ENCODE measurements around the gene ATG3.
"Not testable (repeated sequence)": the region's sequence is repeated elsewhere in the genome, so short reads cannot be mapped to it uniquely, and the experiment has no call there.

Gene ATG3

DNA sequence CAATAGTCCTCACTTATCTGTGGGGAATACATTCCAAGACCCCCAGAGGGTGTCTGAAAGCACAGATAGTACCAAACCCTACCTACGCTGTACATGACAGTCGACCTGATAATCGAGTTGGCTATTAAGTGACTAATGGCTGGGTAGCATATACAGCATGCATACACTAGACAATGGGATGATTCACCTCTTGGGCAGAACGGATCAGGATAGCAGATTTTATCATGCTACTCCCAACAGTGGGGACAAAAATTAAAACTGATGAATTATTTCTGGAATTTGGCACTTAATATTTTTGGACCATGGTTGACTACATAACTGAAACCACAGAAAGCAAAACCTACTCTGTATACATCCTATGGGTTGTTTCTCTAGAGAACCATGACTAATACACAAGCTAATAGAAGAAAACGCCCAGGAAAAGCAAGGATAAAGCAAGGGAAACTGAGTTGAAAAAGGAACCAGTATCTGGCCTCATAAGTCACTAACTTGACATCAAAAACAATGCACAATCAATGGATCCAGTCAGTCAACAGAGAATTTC lies 15.5 kb downstream of the ATG3 start:
- H3K9me3 Mint-ChIP-seq, result no peaks in the 10 kb centered on the region
- H3K36me3 Mint-ChIP-seq (ENCODE audit: low read depth), result peaks cover 30% of the 10 kb centered on the region
- TF ChIP-seq, protein P1, sequence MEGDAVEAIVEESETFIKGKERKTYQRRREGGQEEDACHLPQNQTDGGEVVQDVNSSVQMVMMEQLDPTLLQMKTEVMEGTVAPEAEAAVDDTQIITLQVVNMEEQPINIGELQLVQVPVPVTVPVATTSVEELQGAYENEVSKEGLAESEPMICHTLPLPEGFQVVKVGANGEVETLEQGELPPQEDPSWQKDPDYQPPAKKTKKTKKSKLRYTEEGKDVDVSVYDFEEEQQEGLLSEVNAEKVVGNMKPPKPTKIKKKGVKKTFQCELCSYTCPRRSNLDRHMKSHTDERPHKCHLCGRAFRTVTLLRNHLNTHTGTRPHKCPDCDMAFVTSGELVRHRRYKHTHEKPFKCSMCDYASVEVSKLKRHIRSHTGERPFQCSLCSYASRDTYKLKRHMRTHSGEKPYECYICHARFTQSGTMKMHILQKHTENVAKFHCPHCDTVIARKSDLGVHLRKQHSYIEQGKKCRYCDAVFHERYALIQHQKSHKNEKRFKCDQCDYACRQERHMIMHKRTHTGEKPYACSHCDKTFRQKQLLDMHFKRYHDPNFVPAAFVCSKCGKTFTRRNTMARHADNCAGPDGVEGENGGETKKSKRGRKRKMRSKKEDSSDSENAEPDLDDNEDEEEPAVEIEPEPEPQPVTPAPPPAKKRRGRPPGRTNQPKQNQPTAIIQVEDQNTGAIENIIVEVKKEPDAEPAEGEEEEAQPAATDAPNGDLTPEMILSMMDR (IDR thresholded peaks at IDR 0.05; ENCODE audit: unreplicated experiment in 3 of 3), result no peak
- H3K4me3 Mint-ChIP-seq, result no peak overlapping the region
- H3K4me1 Mint-ChIP-seq, result no peaks in the 10 kb centered on the region
- H3K27ac Mint-ChIP-seq, result no peak overlapping the region
- no peaks in the 10 kb centered on the region for H3K27me3 Mint-ChIP-seq (ENCODE audit: low read depth)

DNA sequence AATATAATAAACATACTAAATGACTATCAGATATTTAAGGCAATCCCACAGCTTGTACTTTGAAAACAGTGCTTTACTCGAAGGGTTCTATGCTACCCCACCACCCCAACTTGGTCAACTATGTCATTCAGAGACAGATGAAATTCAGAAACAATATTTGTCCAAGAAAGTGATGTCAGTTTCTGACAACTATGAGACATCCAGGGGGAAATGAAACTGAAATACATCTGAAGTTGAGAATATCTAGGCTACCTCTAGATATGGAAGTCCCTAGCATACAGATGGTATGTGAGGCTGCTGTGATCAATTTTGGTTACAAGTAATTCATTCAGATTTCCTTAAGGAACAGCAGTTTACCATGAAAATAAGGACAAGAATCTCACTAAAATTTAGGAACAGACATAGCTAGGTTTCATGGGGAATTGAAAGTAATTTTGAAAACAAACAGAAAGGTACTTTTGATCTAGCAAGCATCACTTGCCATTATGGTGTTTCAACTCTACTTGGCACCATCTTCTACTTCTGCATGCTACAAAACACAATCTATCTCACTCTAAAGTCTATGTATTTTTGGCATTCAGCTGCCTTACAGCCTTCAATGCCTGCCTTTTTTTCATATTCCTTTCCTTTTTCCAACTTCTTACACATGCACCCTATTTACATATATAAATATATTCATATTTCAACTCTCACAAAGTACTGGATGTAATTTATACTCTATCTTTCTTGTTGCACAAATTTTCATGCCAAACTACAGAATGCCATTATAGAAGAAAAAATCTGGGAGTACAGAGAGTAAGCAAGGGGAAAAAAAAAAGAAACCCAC lies 21.7 kb downstream of the ATG3 start:
- Mint-ChIP-seq H3K27ac (no peak overlapping the region), H3K4me3 (no peak overlapping the region), H3K36me3 (ENCODE audit: low read depth) (peaks cover 42% of the 10 kb centered on the region)

GRCh38 chr3:112531358-112531781 lies 30.4 kb downstream of the ATG3 start:
- Mint-ChIP-seq H3K36me3 (ENCODE audit: low read depth) (peaks cover 33% of the 10 kb centered on the region), H3K27ac (no peak overlapping the region), H3K27me3 (ENCODE audit: low read depth) (no peaks in the 10 kb centered on the region), H3K4me3 (no peak overlapping the region), H3K4me1 (no peaks in the 10 kb centered on the region), H3K9me3 (no peaks in the 10 kb centered on the region)
- TF ChIP-seq, protein P1 (IDR thresholded peaks at IDR 0.05; ENCODE audit: unreplicated experiment in 3 of 3), result peak; percentile 50 to 67 (median 51)

More for the DNA sequence above, 21.7 kb downstream of the ATG3 start:
- Mint-ChIP-seq H3K27me3 (ENCODE audit: low read depth) (no peaks in the 10 kb centered on the region), H3K4me1 (no peaks in the 10 kb centered on the region), H3K9me3 (no peaks in the 10 kb centered on the region)
- TF ChIP-seq, protein P1 (IDR thresholded peaks at IDR 0.05; ENCODE audit: unreplicated experiment in 3 of 3), result no peak

GRCh38 chr3:112530573-112530972 lies 31.2 kb downstream of the ATG3 start:
- TF ChIP-seq, protein P1 (IDR thresholded peaks at IDR 0.05; ENCODE audit: unreplicated experiment in 3 of 3), result no peak
- no peaks in the 10 kb centered on the region for H3K9me3 Mint-ChIP-seq
- no peak overlapping the region for H3K4me3 Mint-ChIP-seq
- peaks cover 29% of the 10 kb centered on the region for H3K36me3 Mint-ChIP-seq (ENCODE audit: low read depth)
- H3K27ac Mint-ChIP-seq, result no peak overlapping the region
- H3K4me1 Mint-ChIP-seq, result no peaks in the 10 kb centered on the region
- H3K27me3 Mint-ChIP-seq (ENCODE audit: low read depth), result no peaks in the 10 kb centered on the region

DNA sequence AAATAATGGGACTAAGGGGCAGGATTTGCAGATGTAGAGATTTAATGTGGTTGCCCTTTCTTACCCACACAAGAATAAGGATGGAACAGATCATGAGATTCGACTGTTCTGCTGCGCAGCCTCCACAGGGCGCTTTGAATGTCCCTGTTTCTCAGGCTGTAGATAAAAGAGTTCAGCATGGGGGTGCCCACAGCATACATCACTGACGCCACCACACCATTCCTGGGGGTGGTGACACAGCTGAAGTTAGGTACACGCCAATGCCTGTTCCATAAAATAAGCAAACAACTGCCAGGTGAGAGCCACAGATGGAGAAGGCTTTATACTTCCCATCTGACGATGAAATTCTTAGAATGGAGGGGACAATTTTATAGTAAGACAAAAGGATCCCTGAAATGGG lies 37.6 kb downstream of the ATG3 start:
- not testable (repeated sequence) for H3K4me1 Mint-ChIP-seq; H3K9me3 Mint-ChIP-seq; H3K27me3 Mint-ChIP-seq (ENCODE audit: low read depth); H3K4me3 Mint-ChIP-seq; H3K27ac Mint-ChIP-seq
- H3K36me3 Mint-ChIP-seq (ENCODE audit: low read depth), result peaks cover 24% of the 10 kb centered on the region

DNA sequence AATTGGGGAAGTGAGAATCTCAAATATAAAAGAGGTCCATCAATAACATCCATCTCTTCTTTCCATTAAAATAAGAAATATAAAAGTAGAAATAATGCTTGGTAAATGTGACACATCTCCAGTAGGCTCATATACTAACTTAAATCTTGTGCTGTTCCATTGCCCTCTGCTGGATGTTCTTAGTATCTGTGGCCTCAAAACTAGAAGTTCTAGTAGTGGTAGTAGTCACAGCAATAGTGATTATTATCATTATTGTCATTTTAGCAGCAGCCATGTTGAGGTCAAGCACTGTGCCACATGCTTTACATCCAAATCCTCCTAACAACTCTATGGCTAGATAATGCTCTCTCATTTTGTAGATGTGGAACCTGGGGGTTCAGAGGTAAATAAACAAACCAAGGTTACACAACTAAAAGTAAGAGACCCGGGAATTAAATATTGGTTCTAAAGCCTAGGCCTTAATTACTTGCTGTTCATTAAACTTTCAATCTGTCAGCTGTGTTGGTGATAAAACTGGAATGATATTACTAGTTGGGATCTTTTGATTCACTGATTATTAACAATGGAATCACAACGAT lies 42.2 kb downstream of the ATG3 start:
- Mint-ChIP-seq H3K27ac (no peak overlapping the region), H3K9me3 (no peaks in the 10 kb centered on the region), H3K27me3 (ENCODE audit: low read depth) (no peaks in the 10 kb centered on the region), H3K4me3 (no peak overlapping the region), H3K4me1 (no peaks in the 10 kb centered on the region), H3K36me3 (ENCODE audit: low read depth) (peaks cover 9% of the 10 kb centered on the region)
- TF ChIP-seq, protein P1 (IDR thresholded peaks at IDR 0.05; ENCODE audit: unreplicated experiment in 3 of 3), result peak; percentile 72 to 80 (median 77)

- not testable (repeated sequence) for H3K36me3 Mint-ChIP-seq (ENCODE audit: low read depth); H3K4me3 Mint-ChIP-seq; H3K27me3 Mint-ChIP-seq (ENCODE audit: low read depth); H3K9me3 Mint-ChIP-seq; H3K4me1 Mint-ChIP-seq; H3K27ac Mint-ChIP-seq
Measured at GRCh38 chr3:112518970-112519369, 42.8 kb downstream of the ATG3 start.

All from nephron (organoid).